CD14-positive monocyte (primary cell): ENCODE measurements around the gene CHI3L1. TPM values are rescaled to one million over a fixed set of nuclear protein-coding genes. Genes with fewer than 3 reads are reported as not detected.

Experiments used
- DNase-seq, 3 donors: peaks; one replicate each; pipeline ENCODE4 v3.0.0-alpha.2; 2011 to 2022
- H2AFZ ChIP-seq: 2 replicates; pipeline ENCODE4 v1.6.0; 2012; ENCODE audit warnings: mild to moderate bottlenecking, low read depth, low read length, inconsistent platforms; ENCODE audit not compliant: insufficient read depth, poor library complexity, severe bottlenecking
- H3K27ac ChIP-seq, 2 donors: 1 replicate in 1 of 2; 2 replicates in 1 of 2; pipeline ENCODE4 v1.5.1; 2012 to 2013; ENCODE audit warnings: low read length in 2 of 2, control low read depth in 1 of 2, inconsistent platforms in 1 of 2, low read depth in 1 of 2, mild to moderate bottlenecking in 1 of 2
- H3K27me3 ChIP-seq, 2 donors: one replicate each; pipeline versions ENCODE4 v1.6.0 to v1.6.1; 2011 to 2013; ENCODE audit warnings: low read length in 2 of 2; ENCODE audit not compliant: control insufficient read depth in 2 of 2, insufficient read depth in 2 of 2
- H3K36me3 ChIP-seq, 2 donors: replicated peaks in 1 of 2; 1 replicate in 1 of 2; 2 replicates in 1 of 2; pipeline versions ENCODE4 v1.5.1 to v1.6.1; 2012 to 2013; ENCODE audit warnings: low read length in 2 of 2, control low read depth in 1 of 2, inconsistent platforms in 1 of 2, mild to moderate bottlenecking in 1 of 2; ENCODE audit not compliant: insufficient read depth in 2 of 2, control insufficient read depth in 1 of 2
- H3K4me1 ChIP-seq, 2 donors: 1 replicate in 1 of 2; 2 replicates in 1 of 2; pipeline versions ENCODE4 v1.5.1 to v1.6.1; 2012 to 2013; ENCODE audit warnings: low read length in 2 of 2, control low read depth in 1 of 2, inconsistent platforms in 1 of 2, mild to moderate bottlenecking in 1 of 2, moderate library complexity in 1 of 2; ENCODE audit not compliant: insufficient read depth in 2 of 2, control insufficient read depth in 1 of 2
- H3K4me2 ChIP-seq: replicated peaks from 2 replicates; pipeline ENCODE3; 2012; ENCODE audit warnings: low read length, moderate library complexity, mild to moderate bottlenecking; ENCODE audit not compliant: poor library complexity, severe bottlenecking; ENCODE audit errors: extremely low read depth
- H3K4me3 ChIP-seq, 3 experiments: fragments of 200-600 bp in 1 of 3; sonication (generic) in 1 of 3; replicated peaks in 1 of 3; 1 replicate in 2 of 3; 2 replicates in 1 of 3; pipeline ENCODE4 v1.5.1; 2011 to 2013; ENCODE audit warnings: low read length in 3 of 3, mild to moderate bottlenecking in 3 of 3, control low read depth in 2 of 3, low read depth in 2 of 3, inconsistent platforms in 1 of 3, moderate library complexity in 1 of 3
- H3K79me2 ChIP-seq: 2 replicates; pipeline ENCODE4 v1.6.0; 2012; ENCODE audit warnings: mild to moderate bottlenecking, control low read depth, inconsistent platforms, low read length, moderate library complexity; ENCODE audit not compliant: insufficient read depth
- H3K9ac ChIP-seq: 2 replicates; pipeline ENCODE4 v1.6.0; 2017; ENCODE audit warnings: low read length, mild to moderate bottlenecking; ENCODE audit not compliant: insufficient read depth, poor library complexity, severe bottlenecking
- H3K9me3 ChIP-seq, 2 donors: replicated peaks in 1 of 2; 1 replicate in 1 of 2; 2 replicates in 1 of 2; pipeline versions ENCODE4 v1.5.1 to v1.6.1; 2012 to 2013; ENCODE audit warnings: low read length in 2 of 2, control low read depth in 1 of 2; ENCODE audit not compliant: control insufficient read depth in 1 of 2, insufficient read depth in 1 of 2
- H4K20me1 ChIP-seq: 2 replicates; pipeline ENCODE4 v1.6.0; 2012; ENCODE audit warnings: mild to moderate bottlenecking, low read length, control low read depth, moderate library complexity; ENCODE audit not compliant: insufficient read depth
- H3K27ac Mint-ChIP-seq, 7 donors: one replicate each; pipeline ENCODE4 v1.8.0; 2020; ENCODE audit warnings: mild to moderate bottlenecking in 7 of 7, mixed read lengths in 7 of 7, moderate library complexity in 6 of 7, inconsistent platforms in 2 of 7
- H3K27me3 Mint-ChIP-seq, 3 donors: one replicate each; pipeline ENCODE4 v1.8.0; 2021 to 2022; ENCODE audit warnings: low read depth in 3 of 3, mild to moderate bottlenecking in 3 of 3, mixed read lengths in 3 of 3, moderate library complexity in 3 of 3, inconsistent platforms in 1 of 3
- H3K36me3 Mint-ChIP-seq, 2 donors: one replicate each; pipeline ENCODE4 v1.8.0; 2020; ENCODE audit warnings: mixed read lengths in 2 of 2, inconsistent platforms in 1 of 2, mild to moderate bottlenecking in 1 of 2
- H3K4me1 Mint-ChIP-seq: one replicate; pipeline ENCODE4 v1.8.0; 2020; ENCODE audit warnings: mild to moderate bottlenecking, mixed read lengths
- H3K4me3 Mint-ChIP-seq, 2 donors: one replicate each; pipeline ENCODE4 v1.8.0; 2020; ENCODE audit warnings: mild to moderate bottlenecking in 2 of 2, mixed read lengths in 2 of 2, moderate library complexity in 1 of 2
- H3K9me3 Mint-ChIP-seq, 7 donors: one replicate each; pipeline ENCODE4 v1.8.0; 2020 to 2022; ENCODE audit warnings: mixed read lengths in 7 of 7, mild to moderate bottlenecking in 6 of 7, moderate library complexity in 6 of 7, inconsistent platforms in 2 of 7
- WGBS: methylation state at CpG from one replicate; pipeline ENCODE4 v1.1.5; 2013; ENCODE audit warnings: missing lambda C conversion rate; ENCODE audit not compliant: insufficient coverage; 5-methylcytosine and 5-hydroxymethylcytosine counted together
- intact Hi-C, 2 donors: fragments of 100-400 bp; cut with micrococcal nuclease; formaldehyde crosslinking; loops; one replicate each; pipeline versions ENCODE4 v1.15.0 to v1.15.1; 2023
- polyA plus RNA-seq, 3 donors: library from polyadenylated mRNA; depleted of rRNA in 1 of 3; unstranded in 2 of 3; stranded (reverse) in 1 of 3; fragments of 300-500 nt in 2 of 3; fragments of >200 nt in 1 of 3; fragmentation: Illumina TruSeq in 2 of 3; gene quantifications; 1 replicate in 2 of 3; 2 replicates in 1 of 3; pipeline ENCODE4 v1.2.3, GENCODE V29; 2012 to 2021
- TF ChIP-seq, protein P1 (sequence below): fragments of 200-600 bp; IDR thresholded peaks from one replicate; pipeline ENCODE4 v1.8.0; 2022; ENCODE audit warnings: antibody characterized with exemption, mild to moderate bottlenecking

The CHI3L1 gene
- polyA plus RNA-seq, 3 donors, result 0.37 to 0.44 (median 0.43) TPM

- no peaks in the 10 kb centered on the region for H3K9me3 ChIP-seq
- no peak overlapping the region for H3K27ac ChIP-seq
- Mint-ChIP-seq H3K9me3 (peaks cover 0 to 3% (median 0%) of the 10 kb centered on the region in 7 donors), H3K36me3 (peaks cover 0 to 4% of the 10 kb centered on the region in 2 donors), H3K27me3 (peaks cover 3 to 8% (median 4%) of the 10 kb centered on the region in 3 donors), H3K27ac (no peak overlapping the region), H3K4me3 (no peak overlapping the region), H3K4me1 (peaks cover 41% of the 10 kb centered on the region)
- no peak overlapping the region for H3K4me3 ChIP-seq
- H2AFZ ChIP-seq, result no peak overlapping the region
- H3K4me1 ChIP-seq, result peaks cover 31 to 33% of the 10 kb centered on the region in 2 donors
- H3K4me2 ChIP-seq, result no peak overlapping the region
- 100% methylated on average over 1 of the region's 5 CpGs for WGBS
- H3K27me3 ChIP-seq, result no peaks in the 10 kb centered on the region
- no peak for DNase-seq
- H3K36me3 ChIP-seq, result no peaks in the 10 kb centered on the region
- TF ChIP-seq, protein P1, sequence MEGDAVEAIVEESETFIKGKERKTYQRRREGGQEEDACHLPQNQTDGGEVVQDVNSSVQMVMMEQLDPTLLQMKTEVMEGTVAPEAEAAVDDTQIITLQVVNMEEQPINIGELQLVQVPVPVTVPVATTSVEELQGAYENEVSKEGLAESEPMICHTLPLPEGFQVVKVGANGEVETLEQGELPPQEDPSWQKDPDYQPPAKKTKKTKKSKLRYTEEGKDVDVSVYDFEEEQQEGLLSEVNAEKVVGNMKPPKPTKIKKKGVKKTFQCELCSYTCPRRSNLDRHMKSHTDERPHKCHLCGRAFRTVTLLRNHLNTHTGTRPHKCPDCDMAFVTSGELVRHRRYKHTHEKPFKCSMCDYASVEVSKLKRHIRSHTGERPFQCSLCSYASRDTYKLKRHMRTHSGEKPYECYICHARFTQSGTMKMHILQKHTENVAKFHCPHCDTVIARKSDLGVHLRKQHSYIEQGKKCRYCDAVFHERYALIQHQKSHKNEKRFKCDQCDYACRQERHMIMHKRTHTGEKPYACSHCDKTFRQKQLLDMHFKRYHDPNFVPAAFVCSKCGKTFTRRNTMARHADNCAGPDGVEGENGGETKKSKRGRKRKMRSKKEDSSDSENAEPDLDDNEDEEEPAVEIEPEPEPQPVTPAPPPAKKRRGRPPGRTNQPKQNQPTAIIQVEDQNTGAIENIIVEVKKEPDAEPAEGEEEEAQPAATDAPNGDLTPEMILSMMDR, result no peak
- H4K20me1 ChIP-seq, result no peaks in the 10 kb centered on the region
- no peak overlapping the region for H3K9ac ChIP-seq
- H3K79me2 ChIP-seq, result no peaks in the 10 kb centered on the region
- intact Hi-C loops, result no loop called here
These were observed 19.7 kb upstream of the CHI3L1 start for GRCh38 chr1:203206129-203206687.

- H3K9me3 Mint-ChIP-seq, result peaks cover 0 to 3% (median 0%) of the 10 kb centered on the region in 7 donors
These were observed 18.3 kb upstream of the CHI3L1 start for GRCh38 chr1:203204756-203205155.

More at GRCh38 chr1:203204756-203205155, 18.3 kb upstream of the CHI3L1 start:
- peaks cover 45 to 48% of the 10 kb centered on the region in 2 donors for H3K4me1 ChIP-seq
- no peak overlapping the region for H3K9ac ChIP-seq
- H3K36me3 Mint-ChIP-seq, result peaks cover 0 to 7% of the 10 kb centered on the region in 2 donors
- no peak overlapping the region for H3K27ac Mint-ChIP-seq
- H3K4me1 Mint-ChIP-seq, result peaks cover 56% of the 10 kb centered on the region
- H2AFZ ChIP-seq, result no peak overlapping the region
- intact Hi-C loops, result no loop called here
- H3K9me3 ChIP-seq, result no peaks in the 10 kb centered on the region
- no peaks in the 10 kb centered on the region for H3K79me2 ChIP-seq
- peaks cover 3 to 8% (median 4%) of the 10 kb centered on the region in 3 donors for H3K27me3 Mint-ChIP-seq
- WGBS, result no CpG with 5 or more reads among the region's 2 CpGs
- no peak overlapping the region for H3K4me3 ChIP-seq
- H3K27ac ChIP-seq, result no peak overlapping the region
- H3K36me3 ChIP-seq, result no peaks in the 10 kb centered on the region
- no peak overlapping the region for H3K4me3 Mint-ChIP-seq
- H3K4me2 ChIP-seq, result no peak overlapping the region
- no peaks in the 10 kb centered on the region for H4K20me1 ChIP-seq
- DNase-seq, result no peak
- TF ChIP-seq, protein P1, result no peak
- H3K27me3 ChIP-seq, result no peaks in the 10 kb centered on the region
